Endothelial cell of umbilical vein (primary cell): ENCODE measurements around the gene CFAP43. TPM values are rescaled to one million over a fixed set of nuclear protein-coding genes. Genes with fewer than 3 reads are reported as not detected.

Experiments used
- BruUV-seq: library from RNA; stranded (reverse); fragments of 400-500 nt; replicated peaks from 2 replicates; lab custom pipeline; 2021; lab: Mats Ljungman, UMichigan
- CTCF ChIA-PET: fragments of 300-600, 350-600 bp; sonication (Branson Sonifier 250); formaldehyde crosslinking; loops from one replicate; lab custom pipeline; 2021; ENCODE audit warnings: antibody characterized with exemption, inconsistent platforms; lab: Charles Lee
- POLR2A ChIA-PET: fragments of 300-600, 350-600 bp; sonication (Branson Sonifier 250); formaldehyde crosslinking; loops from one replicate; lab custom pipeline; 2021; ENCODE audit warnings: antibody characterized with exemption, inconsistent platforms; lab: Charles Lee
- DNase-seq: peaks from one replicate; pipeline ENCODE4 v3.0.0-alpha.2; 2011; ENCODE audit warnings: low read depth, low spot score
- FAIRE-seq: peaks from 2 replicates; lab custom pipeline; 2011; peaks lifted over from hg19 to GRCh38; lab: Jason Lieb, UNC
- H2AFZ ChIP-seq: 2 replicates; pipeline ENCODE4 v1.6.0; 2012; ENCODE audit warnings: low read depth, low read length, control low read depth, inconsistent platforms
- H3K27ac ChIP-seq: 2 replicates; pipeline ENCODE4 v1.5.1; 2011; ENCODE audit warnings: low read depth, mild to moderate bottlenecking, control low read depth, low read length, moderate library complexity; ENCODE audit not compliant: insufficient read depth
- H3K27me3 ChIP-seq, 2 experiments: 2 replicates each; pipeline versions ENCODE4 v1.6.0 to v1.6.1; 2011; ENCODE audit warnings: low read length in 2 of 2, mixed read lengths in 1 of 2; ENCODE audit not compliant: control insufficient read depth in 2 of 2, insufficient read depth in 2 of 2
- H3K36me3 ChIP-seq, 2 experiments: 2 replicates in 1 of 2; 3 replicates in 1 of 2; pipeline ENCODE4 v1.5.1; 2011; ENCODE audit warnings: low read length in 2 of 2, mild to moderate bottlenecking in 1 of 2, moderate library complexity in 1 of 2; ENCODE audit not compliant: control insufficient read depth in 2 of 2, insufficient read depth in 2 of 2; ENCODE audit errors: extremely low read depth in 1 of 2
- H3K4me1 ChIP-seq: 3 replicates; pipeline ENCODE4 v1.5.1; 2011; ENCODE audit warnings: mild to moderate bottlenecking, low read length; ENCODE audit not compliant: control insufficient read depth, insufficient read depth; ENCODE audit errors: extremely low read depth
- H3K4me2 ChIP-seq: 2 replicates; pipeline ENCODE4 v1.6.1; 2011; ENCODE audit warnings: low read length, control low read depth, mixed read lengths; ENCODE audit not compliant: insufficient read depth
- H3K4me3 ChIP-seq, 3 experiments: fragments of 200-600 bp in 1 of 3; sonication (generic), shearing (Covaris generic) in 1 of 3; replicated peaks in 1 of 3; 2 replicates each; pipeline ENCODE4 v1.5.1; 2011 to 2016; ENCODE audit warnings: control low read depth in 3 of 3, low read length in 3 of 3, mild to moderate bottlenecking in 2 of 3, inconsistent platforms in 1 of 3, low read depth in 1 of 3, moderate library complexity in 1 of 3; ENCODE audit not compliant: insufficient read depth in 1 of 3
- H3K79me2 ChIP-seq: 2 replicates; pipeline ENCODE4 v1.6.0; 2012; ENCODE audit warnings: low read length, inconsistent platforms; ENCODE audit not compliant: control insufficient read depth, insufficient read depth
- H3K9ac ChIP-seq: replicated peaks from 2 replicates; pipeline ENCODE3; 2011; ENCODE audit warnings: low read length, control low read depth; ENCODE audit not compliant: insufficient read depth; ENCODE audit errors: extremely low read depth
- H3K9me1 ChIP-seq: replicated peaks from 3 replicates; pipeline ENCODE4 v1.6.0; 2011; ENCODE audit warnings: mild to moderate bottlenecking, low read length; ENCODE audit not compliant: control insufficient read depth, insufficient read depth; ENCODE audit errors: extremely low read depth
- H3K9me3 ChIP-seq: replicated peaks from 2 replicates; pipeline ENCODE4 v1.5.1; 2012; ENCODE audit warnings: low read length, inconsistent platforms; ENCODE audit not compliant: control insufficient read depth, insufficient read depth
- H4K20me1 ChIP-seq: replicated peaks from 2 replicates; pipeline ENCODE3; 2011; ENCODE audit warnings: mild to moderate bottlenecking, low read length; ENCODE audit not compliant: control insufficient read depth, insufficient read depth; ENCODE audit errors: extremely low read depth
- CTCF ChIP-seq, 2 donors: IDR thresholded peaks; 1 replicate in 1 of 2; 2 replicates in 1 of 2; pipeline ENCODE4 v1.5.1; 2011; ENCODE audit warnings: low read length in 2 of 2, mild to moderate bottlenecking in 2 of 2, moderate library complexity in 2 of 2, control low read depth in 1 of 2, inconsistent platforms in 1 of 2, low read depth in 1 of 2; ENCODE audit not compliant: insufficient read depth in 1 of 2; ENCODE audit errors: extremely low read depth in 1 of 2
- FOS ChIP-seq: IDR thresholded peaks from 2 replicates; pipeline ENCODE4 v1.6.1; 2011; ENCODE audit warnings: mild to moderate bottlenecking, low read length, moderate library complexity, borderline replicate concordance; ENCODE audit not compliant: insufficient read depth
- GATA2 ChIP-seq: IDR thresholded peaks from 2 replicates; pipeline ENCODE4 v1.7.0; 2011; ENCODE audit warnings: low read depth, mild to moderate bottlenecking, moderate library complexity, mixed read lengths, low read length; ENCODE audit not compliant: insufficient read length, insufficient read depth
- MAX ChIP-seq: IDR thresholded peaks from 2 replicates; pipeline ENCODE4 v1.6.1; 2011; ENCODE audit not compliant: insufficient read depth, insufficient read length
- dilution Hi-C: fragments of 300-500 bp; cut with MboI; formaldehyde crosslinking; loops from one replicate; pipeline ENCODE4 v1.15.0; 2019; ENCODE audit warnings: low sequenced_read_pairs; ENCODE audit not compliant: extremely low pct_ligation_motif_present
- intact Hi-C: fragments of 100-400 bp; cut with micrococcal nuclease; formaldehyde crosslinking; loops from one replicate; pipeline ENCODE4 v1.10.0; 2022
- polyA plus RNA-seq, 4 experiments: library from polyadenylated mRNA; depleted of rRNA in 3 of 4; stranded (reverse) in 3 of 4; unstranded in 1 of 4; fragments of >200 nt; gene quantifications; 2 replicates each; pipeline versions ENCODE4 v1.2.1 to v1.2.3, GENCODE V29; 2011 to 2012; ENCODE audit warnings: missing spikeins in 1 of 4
- total RNA-seq: library from RNA; stranded (reverse); gene quantifications from 2 replicates; pipeline ENCODE4 v1.2.3, GENCODE V29; 2021

Gene CFAP43
- total and polyA plus RNA-seq, 2 donors (not counting 3 experiments of a cell fraction or from before 2014, with no cell fraction given) = 0.04 TPM; not detected in 1

DNA sequence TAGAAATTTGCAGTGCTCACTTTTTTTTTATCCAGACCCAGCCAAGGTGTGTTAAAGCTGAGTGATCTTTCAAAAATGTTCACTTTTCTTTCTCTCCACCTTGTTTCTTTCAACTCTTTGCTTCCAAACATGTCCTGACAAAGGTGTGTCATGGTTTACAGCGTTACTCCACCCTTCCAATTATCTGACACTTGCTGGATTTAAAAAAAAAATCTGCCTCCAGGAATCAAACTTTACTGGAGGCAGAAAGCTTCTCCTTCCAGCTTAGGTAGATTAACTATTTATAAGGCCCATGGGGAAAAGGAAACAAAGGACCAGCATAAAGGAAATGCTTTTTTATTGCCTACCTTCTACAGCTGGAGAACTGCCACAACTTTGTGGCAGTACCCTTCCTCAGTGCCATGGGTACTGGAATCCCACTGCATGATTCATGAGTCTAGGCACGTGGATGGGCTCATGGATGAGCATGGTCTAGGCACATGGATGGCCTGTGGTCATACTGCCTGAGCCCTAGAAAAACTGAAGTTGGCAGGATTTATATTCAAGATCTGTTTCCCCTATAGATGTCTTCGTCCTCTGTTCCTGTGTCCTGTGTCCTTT lies 146.3 kb downstream of the CFAP43 start, which contains the start of gene COL17A1:
Gene COL17A1 (minus strand): TSS at position 80 of the 600 bp plus-strand sequence. CDS start 5,207 bp downstream, outside the sequence.
- intact Hi-C loops = no loop called here

More for the DNA sequence above, 146.3 kb downstream of the CFAP43 start, which contains the start of gene COL17A1:
- CTCF ChIA-PET = no interaction called here
- H3K4me3 ChIP-seq = no peak within 1 kb of the TSS
- no peaks in the 10 kb centered on the region for H3K4me1 ChIP-seq
- no peaks in the 10 kb centered on the region for H3K36me3 ChIP-seq
- dilution Hi-C loops = no loop called here
- no peak within 1 kb of the TSS for H3K4me2 ChIP-seq
- no peak within 1 kb of the TSS for H3K9ac ChIP-seq
- DNase-seq = no peak
- POLR2A ChIA-PET = no interaction called here
- no peaks in the 10 kb centered on the region for H3K9me1 ChIP-seq
- H3K79me2 ChIP-seq = no peaks in the 10 kb centered on the region
- no peak for FAIRE-seq
- no peaks in the 10 kb centered on the region for H3K27me3 ChIP-seq
- no peaks in the 10 kb centered on the region for H3K9me3 ChIP-seq
- H2AFZ ChIP-seq = no peak within 1 kb of the TSS
- no peak for TF ChIP-seq MAX
- TF ChIP-seq FOS = no peak
- no peak for TF ChIP-seq GATA2
- no peak for TF ChIP-seq CTCF (IDR thresholded peaks at IDR 0.05; ENCODE audit: extremely low read depth in 1 of 2, insufficient read depth in 1 of 2, low read depth in 1 of 2, low read length in 2 of 2)
- no TSS peak for BruUV-seq
- H3K27ac ChIP-seq = no peak within 1 kb of the TSS
- H4K20me1 ChIP-seq = no peaks in the 10 kb centered on the region
